ENCODE results near the gene SEC11A. TPM values are rescaled to one million over a fixed set of nuclear protein-coding genes. Genes with fewer than 3 reads are reported as not detected.

The SEC11A gene
- total RNA-seq, 1 donor from 2014 or later: 31.6 TPM

GRCh38 chr15:84653910-84654688 is 61.8 kb downstream of the SEC11A start, which contains the start of gene WDR73:
WDR73 (minus strand) TSS chr15:84654283; CDS start chr15:84654274, 9 bp downstream.
- H3K9me3 ChIP-seq: no peaks in the 10 kb centered on the region
- no peak for TF ChIP-seq CTCF (IDR thresholded peaks at IDR 0.05)
- peak; percentile 90 to 98 for DNase-seq (ENCODE audit: low spot score in 2 of 2)
- peaks cover 15 to 32% of the 10 kb centered on the region in 2 donors for H3K36me3 ChIP-seq
- H3K27ac ChIP-seq: peak within 1 kb of the TSS; percentile 77 to 87
- H3K27me3 ChIP-seq: no peaks in the 10 kb centered on the region
- intact Hi-C loops (cut with DNase I): loop anchor here (1.0 to 2.0 kb wide), 4 partner anchors 23 to 163 kb away; partner anchors contain the start of genes ALPK3, SEC11A and ZSCAN2
- H3K4me1 ChIP-seq: peaks cover 9 to 43% of the 10 kb centered on the region in 2 donors
- H3K4me3 ChIP-seq: peak within 1 kb of the TSS; percentile 68 to 86

GRCh38 chr15:84653584-84653909 is 62.4 kb downstream of the SEC11A start:
- intact Hi-C loops (cut with DNase I): no loop called here
- Histone ChIP-seq H3K9me3 (no peaks in the 10 kb centered on the region), H3K27me3 (no peaks in the 10 kb centered on the region), H3K4me3 (peak overlapping the region; percentile 68 to 86), H3K27ac (peak overlapping the region; percentile 77 to 87), H3K4me1 (peaks cover 9 to 40% of the 10 kb centered on the region in 2 donors), H3K36me3 (peaks cover 18 to 37% of the 10 kb centered on the region in 2 donors)
- no peak for DNase-seq (ENCODE audit: low spot score in 2 of 2)
- no peak for TF ChIP-seq CTCF (IDR thresholded peaks at IDR 0.05)

- intact Hi-C loops (cut with DNase I): no loop called here
- H3K36me3 ChIP-seq: peaks cover 51 to 76% of the 10 kb centered on the region in 2 donors
Measured at GRCh38 chr15:84649706-84650105, 66.2 kb downstream of the SEC11A start.

GRCh38 chr15:84648539-84648938 is 67.4 kb downstream of the SEC11A start:
- TF ChIP-seq CTCF (IDR thresholded peaks at IDR 0.05): no peak
- no peak for DNase-seq (ENCODE audit: low spot score in 2 of 2)
- intact Hi-C loops (cut with DNase I): no loop called here
- H3K4me1 ChIP-seq: peaks cover 9 to 22% of the 10 kb centered on the region in 2 donors
- H3K9me3 ChIP-seq: no peaks in the 10 kb centered on the region
- no peak overlapping the region for H3K4me3 ChIP-seq
- H3K36me3 ChIP-seq: peaks cover 57 to 84% of the 10 kb centered on the region in 2 donors
- no peaks in the 10 kb centered on the region for H3K27me3 ChIP-seq
- peak overlapping the region in 1 of 2 donors; percentile 33 for H3K27ac ChIP-seq

More at GRCh38 chr15:84649706-84650105, 66.2 kb downstream of the SEC11A start:
- TF ChIP-seq CTCF (IDR thresholded peaks at IDR 0.05): no peak
- Histone ChIP-seq H3K9me3 (no peaks in the 10 kb centered on the region), H3K4me1 (peaks cover 9 to 24% of the 10 kb centered on the region in 2 donors), H3K27ac (no peak overlapping the region), H3K4me3 (no peak overlapping the region), H3K27me3 (no peaks in the 10 kb centered on the region)
- no peak for DNase-seq (ENCODE audit: low spot score in 2 of 2)

- no peak for DNase-seq (ENCODE audit: low spot score in 2 of 2)
- Histone ChIP-seq H3K4me1 (peaks cover 1 to 14% of the 10 kb centered on the region in 2 donors), H3K9me3 (no peaks in the 10 kb centered on the region), H3K27ac (no peak overlapping the region), H3K27me3 (no peaks in the 10 kb centered on the region), H3K4me3 (no peak overlapping the region), H3K36me3 (peaks cover 65 to 92% of the 10 kb centered on the region in 2 donors)
- intact Hi-C loops (cut with DNase I): no loop called here
- TF ChIP-seq CTCF (IDR thresholded peaks at IDR 0.05): no peak
Measured at GRCh38 chr15:84647726-84648125, 68.2 kb downstream of the SEC11A start.
